Mesenchymal stem cell (in vitro differentiated cells and primary cell): ENCODE data around the gene RMDN3.

ENCODE experiments used
- DNase-seq: peaks from one replicate; pipeline ENCODE4 v3.0.0-alpha.2; 2013
- H2AFZ ChIP-seq: one replicate; pipeline ENCODE4 v1.6.1; 2013; ENCODE audit warnings: low read depth, mild to moderate bottlenecking, control low read depth, inconsistent platforms, low read length, moderate library complexity
- H2AK5ac ChIP-seq: 2 replicates; pipeline ENCODE4 v1.6.1; 2013; ENCODE audit warnings: low read length, moderate library complexity, mild to moderate bottlenecking, inconsistent platforms; ENCODE audit not compliant: severe bottlenecking
- H2BK120ac ChIP-seq: one replicate; pipeline ENCODE4 v1.6.1; 2013; ENCODE audit warnings: low read depth, mild to moderate bottlenecking, inconsistent platforms, low read length, moderate library complexity
- H2BK12ac ChIP-seq, 2 experiments: one replicate each; pipeline ENCODE4 v1.6.1; 2013; ENCODE audit warnings: inconsistent platforms in 2 of 2, low read length in 2 of 2, mild to moderate bottlenecking in 2 of 2, moderate library complexity in 2 of 2, control low read depth in 1 of 2
- H2BK15ac ChIP-seq: one replicate; pipeline ENCODE4 v1.6.1; 2013; ENCODE audit warnings: mild to moderate bottlenecking, low read depth, inconsistent platforms; ENCODE audit not compliant: poor library complexity, severe bottlenecking
- H2BK5ac ChIP-seq: 2 replicates; pipeline ENCODE4 v1.6.1; 2013; ENCODE audit warnings: low read depth, mild to moderate bottlenecking, low read length, control low read depth, inconsistent platforms; ENCODE audit not compliant: poor library complexity, severe bottlenecking
- H3K14ac ChIP-seq, 2 experiments: one replicate each; pipeline ENCODE4 v1.6.1; 2013; ENCODE audit warnings: inconsistent platforms in 2 of 2, low read length in 2 of 2, control low read depth in 1 of 2, mild to moderate bottlenecking in 1 of 2, moderate library complexity in 1 of 2
- H3K18ac ChIP-seq, 2 experiments: one replicate each; pipeline ENCODE4 v1.6.1; 2013; ENCODE audit warnings: inconsistent platforms in 2 of 2, low read length in 2 of 2, control low read depth in 1 of 2, low read depth in 1 of 2, mild to moderate bottlenecking in 1 of 2
- H3K23ac ChIP-seq, 2 experiments: one replicate each; pipeline ENCODE4 v1.6.1; 2013; ENCODE audit warnings: inconsistent platforms in 2 of 2, low read length in 2 of 2, mild to moderate bottlenecking in 2 of 2, moderate library complexity in 2 of 2, control low read depth in 1 of 2
- H3K27ac ChIP-seq: 2 replicates; pipeline ENCODE4 v1.5.1; 2013; ENCODE audit warnings: mild to moderate bottlenecking, moderate library complexity, low read length, control low read depth, inconsistent platforms; ENCODE audit not compliant: poor library complexity, severe bottlenecking
- H3K27me3 ChIP-seq, 2 experiments: 2 replicates each; pipeline versions ENCODE4 v1.6.1 to v1.7.0; 2013; ENCODE audit warnings: low read length in 2 of 2, mild to moderate bottlenecking in 2 of 2, moderate library complexity in 2 of 2, control low read depth in 1 of 2, inconsistent platforms in 1 of 2; ENCODE audit not compliant: control insufficient read depth in 1 of 2, insufficient read depth in 1 of 2
- H3K36me3 ChIP-seq, 2 experiments: 2 replicates each; pipeline versions ENCODE4 v1.6.1 to v1.7.0; 2013; ENCODE audit warnings: low read length in 2 of 2, control low read depth in 1 of 2, inconsistent platforms in 1 of 2, low read depth in 1 of 2, mild to moderate bottlenecking in 1 of 2; ENCODE audit not compliant: insufficient read depth in 2 of 2, control insufficient read depth in 1 of 2
- H3K4ac ChIP-seq, 2 experiments: one replicate each; pipeline ENCODE4 v1.6.1; 2013; ENCODE audit warnings: inconsistent platforms in 2 of 2, low read length in 2 of 2, mild to moderate bottlenecking in 2 of 2, moderate library complexity in 2 of 2, control low read depth in 1 of 2, low read depth in 1 of 2
- H3K4me1 ChIP-seq: 2 replicates; pipeline ENCODE4 v1.6.1; 2013; ENCODE audit warnings: low read depth, low read length, control low read depth; ENCODE audit not compliant: control insufficient read depth, insufficient read depth
- H3K4me2 ChIP-seq: 2 replicates; pipeline ENCODE4 v1.6.1; 2013; ENCODE audit warnings: low read length, mild to moderate bottlenecking, inconsistent platforms; ENCODE audit not compliant: poor library complexity, severe bottlenecking
- H3K4me3 ChIP-seq, 2 experiments: 2 replicates each; pipeline versions ENCODE4 v1.5.1 to v1.7.0; 2013; ENCODE audit warnings: low read length in 2 of 2, mild to moderate bottlenecking in 2 of 2, control low read depth in 1 of 2, low read depth in 1 of 2; ENCODE audit not compliant: insufficient read depth in 1 of 2
- H3K79me1 ChIP-seq: replicated peaks from 2 replicates; pipeline ENCODE4 v1.6.1; 2013; ENCODE audit warnings: mild to moderate bottlenecking, control low read depth, low read length, inconsistent platforms; ENCODE audit not compliant: poor library complexity, severe bottlenecking
- H3K9ac ChIP-seq: 2 replicates; pipeline ENCODE4 v1.7.0; 2013; ENCODE audit warnings: mild to moderate bottlenecking, low read length, moderate library complexity
- H3K9me3 ChIP-seq: 2 replicates; pipeline ENCODE4 v1.7.0; 2013; ENCODE audit warnings: mild to moderate bottlenecking, low read length; ENCODE audit not compliant: control insufficient read depth
- H4K8ac ChIP-seq: one replicate; pipeline ENCODE4 v1.6.1; 2013; ENCODE audit warnings: inconsistent platforms, mild to moderate bottlenecking, low read length, moderate library complexity
- H4K91ac ChIP-seq: one replicate; pipeline ENCODE4 v1.6.1; 2013; ENCODE audit warnings: mild to moderate bottlenecking, low read length, inconsistent platforms
- WGBS: methylation state at CpG from one replicate; pipeline ENCODE4 v1.1.7; 2013; ENCODE audit warnings: mixed read lengths; 5-methylcytosine and 5-hydroxymethylcytosine counted together

RMDN3 gene

GRCh38 chr15:40739854-40740253 is 15.2 kb downstream of the RMDN3 start:
- no peak overlapping the region for H2AK5ac ChIP-seq
- peaks cover 58 to 85% of the 10 kb centered on the region in 2 experiments for H3K36me3 ChIP-seq
- no peaks in the 10 kb centered on the region for H3K9me3 ChIP-seq
- no peak overlapping the region for H4K8ac ChIP-seq
- no peak overlapping the region for H2BK5ac ChIP-seq
- H3K4ac ChIP-seq, result no peak overlapping the region
- no peak overlapping the region for H2BK15ac ChIP-seq
- no peak for DNase-seq
- H2BK12ac ChIP-seq, result no peak overlapping the region
- H3K14ac ChIP-seq, result no peak overlapping the region
- H2AFZ ChIP-seq, result no peak overlapping the region
- H3K27ac ChIP-seq, result no peak overlapping the region
- H3K4me3 ChIP-seq, result no peak overlapping the region
- H3K27me3 ChIP-seq, result no peaks in the 10 kb centered on the region
- no peak overlapping the region for H3K4me2 ChIP-seq
- H3K9ac ChIP-seq, result no peak overlapping the region
- 88% methylated on average over 1 of the region's 2 CpGs for WGBS
- no peak overlapping the region for H3K18ac ChIP-seq
- H2BK120ac ChIP-seq, result no peak overlapping the region
- H3K79me1 ChIP-seq, result peaks cover 15% of the 10 kb centered on the region
- no peak overlapping the region for H4K91ac ChIP-seq
- H3K23ac ChIP-seq, result no peak overlapping the region
- H3K4me1 ChIP-seq, result peaks cover 8% of the 10 kb centered on the region

- no peak overlapping the region for H2AK5ac ChIP-seq
- WGBS, result 87% methylated on average over 2 of the region's 2 CpGs
Observed at GRCh38 chr15:40739047-40739446, 16.0 kb downstream of the RMDN3 start.

DNA sequence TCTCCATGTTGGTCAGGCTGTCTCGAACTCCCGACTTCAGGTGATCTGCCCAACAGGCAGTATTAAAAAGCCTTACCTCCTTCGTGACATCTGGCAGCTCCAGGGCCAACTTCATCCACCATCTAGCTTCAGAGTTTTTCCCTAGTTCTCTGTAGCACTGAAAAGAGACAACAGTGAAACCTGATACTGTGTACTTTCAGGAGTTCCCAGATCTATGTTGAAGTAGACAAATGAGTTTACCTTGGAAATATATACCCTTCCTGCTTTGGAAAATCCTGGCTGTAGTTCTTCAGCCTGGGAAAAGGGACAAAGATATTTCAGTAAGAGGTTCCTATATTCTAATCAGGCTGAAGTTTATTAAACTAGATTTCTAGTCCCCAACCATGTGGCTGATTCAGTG is 18.0 kb downstream of the RMDN3 start:
- Histone ChIP-seq H3K4ac (no peak overlapping the region), H3K9ac (no peak overlapping the region), H2AK5ac (no peak overlapping the region), H3K4me1 (peaks cover 2% of the 10 kb centered on the region), H2BK15ac (no peak overlapping the region), H4K8ac (no peak overlapping the region), H2BK5ac (no peak overlapping the region), H3K79me1 (peaks cover 10% of the 10 kb centered on the region), H3K4me2 (no peak overlapping the region), H3K36me3 (peaks cover 52 to 78% of the 10 kb centered on the region in 2 experiments), H3K9me3 (no peaks in the 10 kb centered on the region), H3K27me3 (no peaks in the 10 kb centered on the region), H3K4me3 (no peak overlapping the region), H2AFZ (no peak overlapping the region), H2BK120ac (no peak overlapping the region), H2BK12ac (no peak overlapping the region), H3K18ac (no peak overlapping the region), H3K27ac (no peak overlapping the region), H3K23ac (no peak overlapping the region), H4K91ac (no peak overlapping the region), H3K14ac (no peak overlapping the region)
- DNase-seq, result no peak
- 100% methylated on average over 2 of the region's 3 CpGs for WGBS

More at GRCh38 chr15:40739047-40739446, 16.0 kb downstream of the RMDN3 start:
- no peak for DNase-seq
- Histone ChIP-seq H2BK12ac (no peak overlapping the region), H4K91ac (no peak overlapping the region), H2BK120ac (no peak overlapping the region), H3K4me2 (no peak overlapping the region), H3K9ac (no peak overlapping the region), H3K27ac (no peak overlapping the region), H3K23ac (no peak overlapping the region), H3K9me3 (no peaks in the 10 kb centered on the region), H3K4me3 (no peak overlapping the region), H2AFZ (no peak overlapping the region), H3K4me1 (peaks cover 6% of the 10 kb centered on the region), H3K4ac (no peak overlapping the region), H3K18ac (no peak overlapping the region), H2BK5ac (no peak overlapping the region), H2BK15ac (no peak overlapping the region), H3K27me3 (no peaks in the 10 kb centered on the region), H3K14ac (no peak overlapping the region), H3K79me1 (peaks cover 15% of the 10 kb centered on the region), H4K8ac (no peak overlapping the region), H3K36me3 (peaks cover 58 to 88% of the 10 kb centered on the region in 2 experiments)

- peaks cover 52 to 77% of the 10 kb centered on the region in 2 experiments for H3K36me3 ChIP-seq
- 90% methylated on average over 4 of the region's 4 CpGs for WGBS
- H4K91ac ChIP-seq, result no peak overlapping the region
- no peak overlapping the region for H3K4me3 ChIP-seq
- H2BK5ac ChIP-seq, result no peak overlapping the region
- no peak overlapping the region for H2BK15ac ChIP-seq
- H2AFZ ChIP-seq, result no peak overlapping the region
- H3K79me1 ChIP-seq, result peaks cover 10% of the 10 kb centered on the region
- no peaks in the 10 kb centered on the region for H3K9me3 ChIP-seq
- no peak overlapping the region for H2BK12ac ChIP-seq
- H3K23ac ChIP-seq, result no peak overlapping the region
- H3K9ac ChIP-seq, result no peak overlapping the region
- no peak overlapping the region for H3K4ac ChIP-seq
- H2BK120ac ChIP-seq, result no peak overlapping the region
- no peak overlapping the region for H3K4me2 ChIP-seq
- no peak for DNase-seq
- no peaks in the 10 kb centered on the region for H3K27me3 ChIP-seq
- peaks cover 2% of the 10 kb centered on the region for H3K4me1 ChIP-seq
- no peak overlapping the region for H3K14ac ChIP-seq
- H3K18ac ChIP-seq, result no peak overlapping the region
- H2AK5ac ChIP-seq, result no peak overlapping the region
- H3K27ac ChIP-seq, result no peak overlapping the region
- no peak overlapping the region for H4K8ac ChIP-seq
Observed at GRCh38 chr15:40736575-40736974, 18.5 kb downstream of the RMDN3 start.
